Neural cell (in vitro differentiated cells): Measurements from ENCODE around the gene RAP1B. TPM values are rescaled to one million over a fixed set of nuclear protein-coding genes. Genes with fewer than 3 reads are reported as not detected.

Experiments
- H2AFZ ChIP-seq: fragments of 200-600, 300-800 bp; sonication (generic), shearing (Covaris generic); 2 replicates; pipeline ENCODE4 v1.6.0; 2014; ENCODE audit warnings: low read depth, mild to moderate bottlenecking, antibody characterized with exemption, low read length, moderate library complexity
- H3F3A ChIP-seq: fragments of 200-600 bp; shearing (Covaris generic); 2 replicates; pipeline ENCODE4 v1.6.1; 2016; ENCODE audit warnings: mild to moderate bottlenecking, moderate library complexity, mixed read lengths, antibody characterized with exemption, low read length; ENCODE audit not compliant: insufficient read depth, poor library complexity, severe bottlenecking
- H3K27ac ChIP-seq: fragments of 200-600, 300-800 bp; sonication (generic), shearing (Covaris generic); 2 replicates; pipeline ENCODE4 v1.5.1; 2014; ENCODE audit warnings: mild to moderate bottlenecking, low read length, moderate library complexity
- H3K27me3 ChIP-seq: fragments of 300-800, 200-600 bp; sonication (generic), shearing (Covaris generic); 2 replicates; pipeline ENCODE4 v1.6.0; 2014; ENCODE audit warnings: mild to moderate bottlenecking, low read depth, low read length, moderate library complexity; ENCODE audit not compliant: insufficient read depth
- H3K36me3 ChIP-seq: fragments of 300-800, 200-600 bp; sonication (generic), shearing (Covaris generic); 2 replicates; pipeline ENCODE4 v1.5.1; 2014; ENCODE audit warnings: mild to moderate bottlenecking, antibody characterized with exemption, low read length, moderate library complexity; ENCODE audit not compliant: insufficient read depth
- H3K4me2 ChIP-seq: fragments of 300-800, 200-600 bp; sonication (generic), shearing (Covaris generic); 2 replicates; pipeline ENCODE4 v1.6.0; 2014; ENCODE audit warnings: mild to moderate bottlenecking, low read length
- H3K4me3 ChIP-seq: fragments of 300-800, 200-600 bp; sonication (generic), shearing (Covaris generic); 2 replicates; pipeline ENCODE4 v1.5.1; 2014; ENCODE audit warnings: mild to moderate bottlenecking, low read length, moderate library complexity
- H3K79me2 ChIP-seq: fragments of 200-600 bp; shearing (Covaris generic); replicated peaks from 2 replicates; pipeline ENCODE4 v1.6.0; 2014; ENCODE audit warnings: mild to moderate bottlenecking, low read length, moderate library complexity; ENCODE audit not compliant: insufficient read depth
- H3K9ac ChIP-seq: fragments of 300-800, 200-600 bp; sonication (generic), shearing (Covaris generic); 2 replicates; pipeline ENCODE4 v1.6.1; 2016; ENCODE audit warnings: mild to moderate bottlenecking, low read length, mixed read lengths
- H3K9me2 ChIP-seq: fragments of 200-600 bp; shearing (Covaris generic); 2 replicates; pipeline ENCODE4 v1.6.1; 2016; ENCODE audit warnings: mild to moderate bottlenecking, low read length, mixed read lengths; ENCODE audit not compliant: insufficient read depth
- H3K9me3 ChIP-seq: fragments of 200-600, 300-800 bp; sonication (generic), shearing (Covaris generic); 2 replicates; pipeline ENCODE4 v1.6.1; 2016; ENCODE audit warnings: mild to moderate bottlenecking, mixed run types, low read length, moderate library complexity, mixed read lengths
- H4K20me1 ChIP-seq: fragments of 200-600 bp; shearing (Covaris generic); 2 replicates; pipeline ENCODE4 v1.6.1; 2016; ENCODE audit warnings: mild to moderate bottlenecking, mixed run types; ENCODE audit not compliant: insufficient read depth
- CTCF ChIP-seq: fragments of 450-650 bp; IDR thresholded peaks from 2 replicates; pipeline ENCODE4 v1.5.1; 2014; ENCODE audit warnings: antibody characterized with exemption, mild to moderate bottlenecking, moderate library complexity; ENCODE audit not compliant: poor library complexity, severe bottlenecking
- EP300 ChIP-seq: fragments of 450-650 bp; conservative IDR thresholded peaks from 2 replicates; pipeline ENCODE4 v1.6.1; 2014; ENCODE audit warnings: antibody characterized with exemption, mild to moderate bottlenecking, moderate library complexity; ENCODE audit not compliant: poor library complexity, severe bottlenecking
- EZH2 ChIP-seq: fragments of 200-600, 300-800 bp; shearing (Covaris generic), sonication (generic); IDR thresholded peaks from 2 replicates; pipeline ENCODE4 v1.6.1; 2014; ENCODE audit warnings: antibody characterized with exemption, low read length, borderline replicate concordance, mild to moderate bottlenecking; ENCODE audit not compliant: insufficient read depth, poor library complexity, severe bottlenecking
- MXI1 ChIP-seq: fragments of 450-650 bp; conservative IDR thresholded peaks from 2 replicates; pipeline ENCODE4 v1.6.1; 2014; ENCODE audit warnings: antibody characterized with exemption, mild to moderate bottlenecking; ENCODE audit not compliant: poor library complexity, severe bottlenecking
- POLR2AphosphoS5 ChIP-seq: IDR thresholded peaks from 2 replicates; pipeline ENCODE4 v1.6.1; 2012
- RAD21 ChIP-seq: fragments of 450-650 bp; conservative IDR thresholded peaks from 2 replicates; pipeline ENCODE4 v1.6.1; 2014; ENCODE audit warnings: antibody characterized with exemption, mild to moderate bottlenecking, moderate library complexity
- REST ChIP-seq: IDR thresholded peaks from 2 replicates; pipeline ENCODE4 v1.6.1; 2012; ENCODE audit warnings: borderline replicate concordance
- SMC3 ChIP-seq: fragments of 450-650 bp; conservative IDR thresholded peaks from 2 replicates; pipeline ENCODE4 v1.6.1; 2014; ENCODE audit warnings: antibody characterized with exemption, mild to moderate bottlenecking, moderate library complexity; ENCODE audit not compliant: poor library complexity
- TAF1 ChIP-seq: IDR thresholded peaks from 2 replicates; pipeline ENCODE4 v1.6.1; 2012; ENCODE audit warnings: low read depth
- polyA plus RNA-seq: library from polyadenylated mRNA; depleted of rRNA; stranded (reverse); fragments of >200 nt; gene quantifications from 2 replicates; pipeline ENCODE4 v1.2.3, GENCODE V29; 2014

RAP1B gene
- polyA plus RNA-seq, 1 donor from 2014 or later: 209 TPM

- H2AFZ ChIP-seq: peak overlapping the region; percentile 68
- peak overlapping the region; percentile 20 for H3K27ac ChIP-seq
- peaks cover 19% of the 10 kb centered on the region for H3K79me2 ChIP-seq
- no peaks in the 10 kb centered on the region for H3K9me3 ChIP-seq
- no peaks in the 10 kb centered on the region for H4K20me1 ChIP-seq
- H3K9me2 ChIP-seq: no peaks in the 10 kb centered on the region
- TF ChIP-seq POLR2AphosphoS5 (no peak), TAF1 (no peak), RAD21 (no peak), EZH2 (no peak), CTCF (no peak), SMC3 (no peak), MXI1 (no peak), REST (no peak)
- H3K27me3 ChIP-seq: no peaks in the 10 kb centered on the region
- H3K4me2 ChIP-seq: peak overlapping the region; percentile 44
- H3K9ac ChIP-seq: peak overlapping the region; percentile 60
- no peaks in the 10 kb centered on the region for H3K36me3 ChIP-seq
- no peaks in the 10 kb centered on the region for H3F3A ChIP-seq
- peak overlapping the region; percentile 88 for H3K4me3 ChIP-seq
Observed at GRCh38 chr12:68686262-68686594, 75.5 kb downstream of the RAP1B start.

GRCh38 chr12:68686595-68687521, 76.2 kb downstream of the RAP1B start, which contains the start of gene NUP107:
NUP107 (plus strand) TSS chr12:68686978; CDS start chr12:68687066, 88 bp downstream.
- Histone ChIP-seq H3K27me3 (no peaks in the 10 kb centered on the region), H3K9me2 (no peaks in the 10 kb centered on the region), H3K36me3 (no peaks in the 10 kb centered on the region), H3K4me3 (peak within 1 kb of the TSS; percentile 88), H3K79me2 (peaks cover 19% of the 10 kb centered on the region), H4K20me1 (no peaks in the 10 kb centered on the region), H3K9ac (peak within 1 kb of the TSS; percentile 65), H3K4me2 (peak within 1 kb of the TSS; percentile 71), H3F3A (no peaks in the 10 kb centered on the region), H3K27ac (peak within 1 kb of the TSS; percentile 20), H2AFZ (peak within 1 kb of the TSS; percentile 69), H3K9me3 (no peaks in the 10 kb centered on the region)
- TF ChIP-seq POLR2AphosphoS5 (peak; percentile 90), REST (peak; percentile 42), RAD21 (peak; percentile 53), MXI1 (peak; percentile 95), TAF1 (peak; percentile 63), EP300 (peak; percentile 55), SMC3 (peak; percentile 57), EZH2 (no peak), CTCF (peak; percentile 21)
